Duodenal mucosa (tissue), 2 donors: ENCODE measurements around the gene IBTK.
"Not testable (repeated sequence)": the region's sequence is repeated elsewhere in the genome, so short reads cannot be mapped to it uniquely, and the experiment has no call there.

Source experiments
- H3K27ac ChIP-seq: one replicate; pipeline ENCODE4 v1.7.0; 2013; ENCODE audit warnings: low read depth, low read length
- H3K27me3 ChIP-seq, 2 donors: one replicate each; pipeline ENCODE4 v1.7.0; 2013; ENCODE audit warnings: low read length in 2 of 2, control low read depth in 1 of 2; ENCODE audit not compliant: insufficient read depth in 2 of 2, control insufficient read depth in 1 of 2
- H3K36me3 ChIP-seq, 2 donors: one replicate each; pipeline ENCODE4 v1.7.0; 2013; ENCODE audit warnings: low read length in 2 of 2, control low read depth in 1 of 2; ENCODE audit not compliant: insufficient read depth in 2 of 2, control insufficient read depth in 1 of 2
- H3K4me1 ChIP-seq, 2 donors: one replicate each; pipeline ENCODE4 v1.7.0; 2013; ENCODE audit warnings: low read length in 2 of 2, control low read depth in 1 of 2; ENCODE audit not compliant: insufficient read depth in 2 of 2, control insufficient read depth in 1 of 2
- H3K4me3 ChIP-seq, 2 donors: one replicate each; pipeline ENCODE4 v1.7.0; 2013; ENCODE audit warnings: low read length in 2 of 2, low read depth in 1 of 2
- H3K9ac ChIP-seq, 2 donors: one replicate each; pipeline ENCODE4 v1.7.0; 2013; ENCODE audit warnings: low read length in 2 of 2, low read depth in 1 of 2
- H3K9me3 ChIP-seq, 2 donors: one replicate each; pipeline ENCODE4 v1.7.0; 2013; ENCODE audit warnings: low read length in 2 of 2, control low read depth in 1 of 2; ENCODE audit not compliant: control insufficient read depth in 1 of 2

The IBTK gene

GRCh38 chr6:82182756-82183155, 64.8 kb downstream of the IBTK start:
- Histone ChIP-seq H3K36me3 (peaks cover 7 to 40% of the 10 kb centered on the region in 2 donors), H3K4me3 (no peak overlapping the region), H3K27ac (no peak overlapping the region), H3K9ac (no peak overlapping the region), H3K9me3 (no peaks in the 10 kb centered on the region), H3K27me3 (no peaks in the 10 kb centered on the region), H3K4me1 (no peaks in the 10 kb centered on the region)

- Histone ChIP-seq H3K27ac (no peak overlapping the region), H3K9me3 (no peaks in the 10 kb centered on the region)
Measured at GRCh38 chr6:82179415-82179814, 68.1 kb downstream of the IBTK start.

GRCh38 chr6:82178759-82179112, 68.8 kb downstream of the IBTK start:
- Histone ChIP-seq H3K36me3 (peaks cover 7 to 22% of the 10 kb centered on the region in 2 donors), H3K27ac (no peak overlapping the region), H3K4me1 (no peaks in the 10 kb centered on the region), H3K4me3 (no peak overlapping the region), H3K9me3 (no peaks in the 10 kb centered on the region), H3K27me3 (no peaks in the 10 kb centered on the region), H3K9ac (no peak overlapping the region)

More at GRCh38 chr6:82179415-82179814, 68.1 kb downstream of the IBTK start:
- Histone ChIP-seq H3K27me3 (no peaks in the 10 kb centered on the region), H3K36me3 (peaks cover 7 to 24% of the 10 kb centered on the region in 2 donors), H3K9ac (no peak overlapping the region), H3K4me1 (no peaks in the 10 kb centered on the region), H3K4me3 (no peak overlapping the region)

- Histone ChIP-seq H3K4me3 (no peak overlapping the region), H3K9ac (no peak overlapping the region), H3K36me3 (peaks cover 7 to 20% of the 10 kb centered on the region in 2 donors), H3K27ac (no peak overlapping the region), H3K4me1 (no peaks in the 10 kb centered on the region), H3K27me3 (no peaks in the 10 kb centered on the region), H3K9me3 (no peaks in the 10 kb centered on the region)
Measured at GRCh38 chr6:82178077-82178758, 69.3 kb downstream of the IBTK start.

GRCh38 chr6:82176616-82177015, 70.9 kb downstream of the IBTK start:
- no peak overlapping the region for H3K27ac ChIP-seq
- H3K4me3 ChIP-seq: no peak overlapping the region
- no peaks in the 10 kb centered on the region for H3K4me1 ChIP-seq
- no peaks in the 10 kb centered on the region for H3K27me3 ChIP-seq
- H3K9ac ChIP-seq: no peak overlapping the region
- peaks cover 10 to 23% of the 10 kb centered on the region in 2 donors for H3K36me3 ChIP-seq
- no peaks in the 10 kb centered on the region for H3K9me3 ChIP-seq

- Histone ChIP-seq H3K9ac (no peak overlapping the region), H3K4me1 (no peaks in the 10 kb centered on the region), H3K9me3 (no peaks in the 10 kb centered on the region), H3K4me3 (no peak overlapping the region), H3K27me3 (no peaks in the 10 kb centered on the region), H3K27ac (no peak overlapping the region), H3K36me3 (peaks cover 4 to 38% of the 10 kb centered on the region in 2 donors)
Measured at GRCh38 chr6:82172594-82172993, 75.0 kb downstream of the IBTK start.

GRCh38 chr6:82169138-82169876, 78.2 kb downstream of the IBTK start:
- H3K9ac ChIP-seq: no peak overlapping the region
- H3K36me3 ChIP-seq: peaks cover 8 to 38% of the 10 kb centered on the region in 2 donors
- no peak overlapping the region for H3K27ac ChIP-seq
- no peaks in the 10 kb centered on the region for H3K4me1 ChIP-seq
- H3K4me3 ChIP-seq: no peak overlapping the region
- no peaks in the 10 kb centered on the region for H3K9me3 ChIP-seq
- no peaks in the 10 kb centered on the region for H3K27me3 ChIP-seq

- Histone ChIP-seq H3K27ac (no peak overlapping the region), H3K27me3 (no peaks in the 10 kb centered on the region), H3K9ac (no peak overlapping the region), H3K36me3 (peaks cover 4 to 26% of the 10 kb centered on the region in 2 donors), H3K4me1 (no peaks in the 10 kb centered on the region), H3K4me3 (no peak overlapping the region), H3K9me3 (no peaks in the 10 kb centered on the region)
Measured at GRCh38 chr6:82166493-82166892, 81.1 kb downstream of the IBTK start.

- Histone ChIP-seq H3K9ac (no peak overlapping the region), H3K9me3 (no peaks in the 10 kb centered on the region), H3K4me3 (no peak overlapping the region), H3K27me3 (no peaks in the 10 kb centered on the region), H3K36me3 (no peaks in the 10 kb centered on the region), H3K4me1 (no peaks in the 10 kb centered on the region), H3K27ac (no peak overlapping the region)
Measured at GRCh38 chr6:82160255-82160990, 87.1 kb downstream of the IBTK start.

GRCh38 chr6:82152786-82153185, 94.8 kb downstream of the IBTK start:
- H3K4me3 ChIP-seq, H3K9ac ChIP-seq, H3K27ac ChIP-seq: not testable (repeated sequence)

More at GRCh38 chr6:82152786-82153185, 94.8 kb downstream of the IBTK start:
- not testable (repeated sequence) for H3K4me1 ChIP-seq, H3K9me3 ChIP-seq, H3K27me3 ChIP-seq, H3K36me3 ChIP-seq
